ENCODE measurements around the gene RUNX2. TPM values are rescaled to one million over a fixed set of nuclear protein-coding genes. Genes with fewer than 3 reads are reported as not detected.

Gene RUNX2
- polyA plus RNA-seq, 1 donor from 2014 or later, result not detected

GRCh38 chr6:45494416-45495135, 166.4 kb downstream of the RUNX2 start:
- Histone ChIP-seq H4K20me1 (ENCODE audit: insufficient read depth) (no peaks in the 10 kb centered on the region), H2AFZ (ENCODE audit: low read depth, low read length) (no peak overlapping the region), H3K4me3 (ENCODE audit: low read length) (no peak overlapping the region), H3K9ac (ENCODE audit: low read length) (no peak overlapping the region), H3K36me3 (ENCODE audit: insufficient read depth, low read length) (no peaks in the 10 kb centered on the region), H3K4me2 (ENCODE audit: low read length) (no peak overlapping the region), H3F3A (ENCODE audit: insufficient read depth, low read length, poor library complexity, severe bottlenecking) (no peaks in the 10 kb centered on the region), H3K9me2 (ENCODE audit: insufficient read depth, low read length) (no peaks in the 10 kb centered on the region), H3K27ac (ENCODE audit: low read length) (no peak overlapping the region), H3K79me2 (replicated peaks; ENCODE audit: insufficient read depth, low read length) (no peaks in the 10 kb centered on the region), H3K9me3 (ENCODE audit: low read length) (no peaks in the 10 kb centered on the region), H3K27me3 (ENCODE audit: insufficient read depth, low read depth, low read length) (no peaks in the 10 kb centered on the region)
- no peak for TF ChIP-seq EZH2 (IDR thresholded peaks at IDR 0.05; ENCODE audit: borderline replicate concordance, insufficient read depth, low read length, poor library complexity, severe bottlenecking)
- TF ChIP-seq RAD21 (conservative IDR thresholded peaks at IDR 0.05), result no peak
- no peak for TF ChIP-seq MXI1 (conservative IDR thresholded peaks at IDR 0.05; ENCODE audit: poor library complexity, severe bottlenecking)
- no peak for TF ChIP-seq EP300 (conservative IDR thresholded peaks at IDR 0.05; ENCODE audit: poor library complexity, severe bottlenecking)
- TF ChIP-seq, protein P1, sequence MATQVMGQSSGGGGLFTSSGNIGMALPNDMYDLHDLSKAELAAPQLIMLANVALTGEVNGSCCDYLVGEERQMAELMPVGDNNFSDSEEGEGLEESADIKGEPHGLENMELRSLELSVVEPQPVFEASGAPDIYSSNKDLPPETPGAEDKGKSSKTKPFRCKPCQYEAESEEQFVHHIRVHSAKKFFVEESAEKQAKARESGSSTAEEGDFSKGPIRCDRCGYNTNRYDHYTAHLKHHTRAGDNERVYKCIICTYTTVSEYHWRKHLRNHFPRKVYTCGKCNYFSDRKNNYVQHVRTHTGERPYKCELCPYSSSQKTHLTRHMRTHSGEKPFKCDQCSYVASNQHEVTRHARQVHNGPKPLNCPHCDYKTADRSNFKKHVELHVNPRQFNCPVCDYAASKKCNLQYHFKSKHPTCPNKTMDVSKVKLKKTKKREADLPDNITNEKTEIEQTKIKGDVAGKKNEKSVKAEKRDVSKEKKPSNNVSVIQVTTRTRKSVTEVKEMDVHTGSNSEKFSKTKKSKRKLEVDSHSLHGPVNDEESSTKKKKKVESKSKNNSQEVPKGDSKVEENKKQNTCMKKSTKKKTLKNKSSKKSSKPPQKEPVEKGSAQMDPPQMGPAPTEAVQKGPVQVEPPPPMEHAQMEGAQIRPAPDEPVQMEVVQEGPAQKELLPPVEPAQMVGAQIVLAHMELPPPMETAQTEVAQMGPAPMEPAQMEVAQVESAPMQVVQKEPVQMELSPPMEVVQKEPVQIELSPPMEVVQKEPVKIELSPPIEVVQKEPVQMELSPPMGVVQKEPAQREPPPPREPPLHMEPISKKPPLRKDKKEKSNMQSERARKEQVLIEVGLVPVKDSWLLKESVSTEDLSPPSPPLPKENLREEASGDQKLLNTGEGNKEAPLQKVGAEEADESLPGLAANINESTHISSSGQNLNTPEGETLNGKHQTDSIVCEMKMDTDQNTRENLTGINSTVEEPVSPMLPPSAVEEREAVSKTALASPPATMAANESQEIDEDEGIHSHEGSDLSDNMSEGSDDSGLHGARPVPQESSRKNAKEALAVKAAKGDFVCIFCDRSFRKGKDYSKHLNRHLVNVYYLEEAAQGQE (IDR thresholded peaks at IDR 0.05; ENCODE audit: borderline replicate concordance), result no peak
- no peak for TF ChIP-seq SMC3 (conservative IDR thresholded peaks at IDR 0.05; ENCODE audit: poor library complexity)
- no peak for TF ChIP-seq TAF1 (IDR thresholded peaks at IDR 0.05; ENCODE audit: low read depth)
- TF ChIP-seq CTCF (IDR thresholded peaks at IDR 0.05; ENCODE audit: poor library complexity, severe bottlenecking), result no peak
- TF ChIP-seq POLR2AphosphoS5 (IDR thresholded peaks at IDR 0.05), result no peak

DNA sequence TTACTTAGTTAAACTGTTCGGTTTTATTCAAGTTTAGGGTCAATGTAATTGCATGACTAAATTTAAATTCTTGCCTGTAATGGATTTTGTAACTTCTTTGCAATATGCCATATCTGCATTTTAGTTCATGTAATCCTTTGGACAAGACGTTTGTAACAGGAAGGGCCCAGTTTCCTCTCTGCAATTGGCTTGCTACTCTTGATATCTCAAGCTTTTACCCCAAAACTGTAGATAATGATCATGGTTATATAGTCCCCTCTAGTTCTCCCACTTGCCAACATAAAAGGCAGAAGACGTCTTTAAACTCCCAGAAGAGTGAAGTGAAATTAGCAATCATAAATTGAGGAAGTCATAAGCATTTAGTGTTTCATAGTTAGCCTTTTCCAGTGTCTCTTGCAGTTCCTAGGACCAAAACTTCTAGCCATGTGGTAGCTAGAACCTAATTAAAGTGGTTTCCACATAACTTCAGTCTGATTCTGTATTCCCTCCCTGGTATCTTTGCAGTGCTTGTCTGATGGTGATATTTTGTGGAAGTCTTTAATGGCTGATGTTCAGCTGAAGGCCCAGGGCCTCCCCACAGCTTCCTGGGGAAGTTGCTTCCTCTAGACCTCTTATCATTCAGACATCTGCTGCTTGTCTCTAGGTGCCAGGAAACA, 167.4 kb downstream of the RUNX2 start:
- Histone ChIP-seq H3K9ac (ENCODE audit: low read length) (no peak overlapping the region), H3K9me3 (ENCODE audit: low read length) (no peaks in the 10 kb centered on the region), H2AFZ (ENCODE audit: low read depth, low read length) (no peak overlapping the region), H3K9me2 (ENCODE audit: insufficient read depth, low read length) (no peaks in the 10 kb centered on the region), H3F3A (ENCODE audit: insufficient read depth, low read length, poor library complexity, severe bottlenecking) (no peaks in the 10 kb centered on the region), H3K4me2 (ENCODE audit: low read length) (no peak overlapping the region), H3K36me3 (ENCODE audit: insufficient read depth, low read length) (no peaks in the 10 kb centered on the region), H3K79me2 (replicated peaks; ENCODE audit: insufficient read depth, low read length) (no peaks in the 10 kb centered on the region), H3K27me3 (ENCODE audit: insufficient read depth, low read depth, low read length) (no peaks in the 10 kb centered on the region), H3K4me3 (ENCODE audit: low read length) (no peak overlapping the region), H4K20me1 (ENCODE audit: insufficient read depth) (no peaks in the 10 kb centered on the region), H3K27ac (ENCODE audit: low read length) (no peak overlapping the region)
- no peak for TF ChIP-seq SMC3 (conservative IDR thresholded peaks at IDR 0.05; ENCODE audit: poor library complexity)
- TF ChIP-seq POLR2AphosphoS5 (IDR thresholded peaks at IDR 0.05), result no peak
- no peak for TF ChIP-seq TAF1 (IDR thresholded peaks at IDR 0.05; ENCODE audit: low read depth)
- no peak for TF ChIP-seq EP300 (conservative IDR thresholded peaks at IDR 0.05; ENCODE audit: poor library complexity, severe bottlenecking)
- TF ChIP-seq, protein P1 (IDR thresholded peaks at IDR 0.05; ENCODE audit: borderline replicate concordance), result no peak
- TF ChIP-seq MXI1 (conservative IDR thresholded peaks at IDR 0.05; ENCODE audit: poor library complexity, severe bottlenecking), result no peak
- no peak for TF ChIP-seq CTCF (IDR thresholded peaks at IDR 0.05; ENCODE audit: poor library complexity, severe bottlenecking)
- no peak for TF ChIP-seq RAD21 (conservative IDR thresholded peaks at IDR 0.05)
- TF ChIP-seq EZH2 (IDR thresholded peaks at IDR 0.05; ENCODE audit: borderline replicate concordance, insufficient read depth, low read length, poor library complexity, severe bottlenecking), result no peak
